Heart right ventricle (tissue), 16 donors: ENCODE measurements around the gene PTAFR. TPM values are rescaled to one million over a fixed set of nuclear protein-coding genes. Genes with fewer than 3 reads are reported as not detected.

Source experiments
- ATAC-seq, 8 donors: fragments of 200-7000 bp; cut with Tn5 transposase; one replicate each; pipeline ENCODE4 v1.9.1; 2020; ENCODE audit warnings: mild to moderate bottlenecking in 8 of 8, moderate library complexity in 8 of 8, moderate number of reproducible peaks in 1 of 8
- DNase-seq, 2 donors: peaks; one replicate each; pipeline ENCODE4 v3.0.0-alpha.2; 2020
- H3K27ac ChIP-seq, 10 donors: fragments of 200-600 bp; sonication (generic) in 2 of 10; one replicate each; pipeline versions ENCODE4 v1.5.0 to v1.8.0; 2020 to 2022; ENCODE audit warnings: mild to moderate bottlenecking in 3 of 10
- H3K27me3 ChIP-seq, 7 donors: fragments of 200-600 bp; one replicate each; pipeline ENCODE4 v1.8.0; 2021 to 2022; ENCODE audit warnings: mild to moderate bottlenecking in 2 of 7
- H3K36me3 ChIP-seq, 9 donors: fragments of 200-600 bp; sonication (generic) in 1 of 9; one replicate each; pipeline versions ENCODE4 v1.5.0 to v1.8.0; 2020 to 2022; ENCODE audit warnings: mild to moderate bottlenecking in 2 of 9
- H3K4me1 ChIP-seq, 9 donors: fragments of 200-600 bp; sonication (generic) in 1 of 9; one replicate each; pipeline versions ENCODE4 v1.5.0 to v1.8.0; 2020 to 2022; ENCODE audit warnings: mild to moderate bottlenecking in 4 of 9
- H3K4me3 ChIP-seq, 10 donors: fragments of 200-600 bp; sonication (generic) in 2 of 10; one replicate each; pipeline versions ENCODE4 v1.5.0 to v1.8.0; 2020 to 2022; ENCODE audit warnings: mild to moderate bottlenecking in 7 of 10, moderate library complexity in 2 of 10
- H3K9me3 ChIP-seq, 11 donors: fragments of 200-600 bp in 10 of 11; sonication (generic) in 2 of 11; one replicate each; pipeline versions ENCODE4 v1.5.0 to v1.8.0; 2013 to 2022; ENCODE audit warnings: mild to moderate bottlenecking in 2 of 11, control low read depth in 1 of 11, moderate library complexity in 1 of 11
- WGBS, 2 donors: extraction: QIAGEN DNeasy Blood & Tissue Kit; methylation state at CpG; one replicate each; pipeline ENCODE4 v1.1.7; 2013; ENCODE audit warnings: inconsistent platforms in 1 of 2; 5-methylcytosine and 5-hydroxymethylcytosine counted together
- intact Hi-C, 10 donors: fragments of 100-400 bp; cut with DNase I; formaldehyde crosslinking; loops; one replicate each; pipeline versions ENCODE4 v1.11.1 to v1.14.2; 2022
- polyA plus RNA-seq, 2 donors: library from polyadenylated mRNA; stranded (reverse); fragments of 200-250 nt; gene quantifications; one replicate each; pipeline ENCODE4 v1.2.3, GENCODE V29; 2013
- total RNA-seq, 10 donors: library from RNA; stranded (reverse); fragmentation: NEBNext Ultra II Directional in 3 of 10; extraction: Animal tissue kit (Norgen Biotek cat#: 25700) in 3 of 10; gene quantifications; one replicate each; pipeline versions ENCODE4 v1.2.1 to v1.2.4, GENCODE V29; 2021 to 2023
- TF ChIP-seq, protein P1 (sequence below), 9 donors: fragments of 200-600 bp; sonication (generic) in 2 of 9; IDR thresholded peaks; one replicate each; pipeline versions ENCODE4 v1.5.0 to v1.8.0; 2021 to 2022; ENCODE audit warnings: antibody characterized with exemption in 9 of 9, mild to moderate bottlenecking in 5 of 9, moderate library complexity in 1 of 9
- donor health status: Arrhythmogenic right ventricular cardiomyopathy.
- donor health status: ischemic (EF 13 %, LVEDD 7.1; RV severe dilation, severe dysfunction).
- donor health status: healthy with polysubstance abuse.
- donor health status: DM: no; HTN: yes; CAD: no.
- donor health status: DM: no; HTN: no; CAD: no.
- donor health status: ischemic (EF 25% LVEDD 6.9; RV normal size, moderate dysfunction).
- donor health status: ischemic (EF 25% LVEDD 5.7; RV mildly dilated, moderate dysfunction).
- donor health status: healthy.
- donor health status: DM: yes; HTN: yes; CAD: no.
- donor health status: Ischemic cardiomyopathy.
- donor health status: ischemic (EF 35%, LVEDD 5.7; RV mildly dilated, moderate dysfunction).
- donor health status: nonischemic (EF 11% LVEDD 7.7; RV severe dilation, severe dysfunction).
- donor health status: DM: yes; HTN: yes; CAD: no.
- donor health status: PGD.
- donor health status: ischemic (EF 29% LVEDD 5.4; RV normal size, mild dysfunction).
- donor health status: nonischemic (EF 23%, LVEDD 6.1; RV moderate dilation, normal function).

The PTAFR gene
- total and polyA plus RNA-seq, 12 donors, result 0.73 to 13.4 (median 1.4) TPM

DNA sequence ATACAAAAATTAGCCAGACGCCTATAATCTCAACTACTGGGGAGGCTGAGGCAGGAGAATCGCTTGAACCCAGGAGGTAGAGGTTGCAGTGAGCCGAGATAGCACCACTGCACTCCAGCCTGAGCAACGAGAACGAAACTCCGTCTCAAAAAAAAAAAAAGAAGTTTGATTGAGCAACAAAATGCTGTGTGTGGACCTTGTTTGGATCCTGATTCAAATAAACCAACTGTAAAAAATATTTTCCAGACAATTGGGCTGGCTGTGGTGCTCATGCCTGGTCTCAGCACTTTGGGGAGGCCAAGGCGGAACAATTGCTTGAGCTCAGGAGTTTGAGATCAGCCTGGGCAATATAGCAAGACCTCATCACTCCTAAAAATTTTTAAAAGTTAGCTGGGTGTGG is 16.8 kb downstream of the PTAFR start:
- Histone ChIP-seq H3K27ac (peak overlapping the region in 4 of 10 donors; percentile 72 to 79 (median 75)), H3K27me3 (no peaks in the 10 kb centered on the region), H3K36me3 (no peaks in the 10 kb centered on the region), H3K4me1 (peaks cover 0 to 92% (median 4%) of the 10 kb centered on the region in 9 donors), H3K4me3 (no peak overlapping the region), H3K9me3 (no peaks in the 10 kb centered on the region)
- TF ChIP-seq, protein P1, sequence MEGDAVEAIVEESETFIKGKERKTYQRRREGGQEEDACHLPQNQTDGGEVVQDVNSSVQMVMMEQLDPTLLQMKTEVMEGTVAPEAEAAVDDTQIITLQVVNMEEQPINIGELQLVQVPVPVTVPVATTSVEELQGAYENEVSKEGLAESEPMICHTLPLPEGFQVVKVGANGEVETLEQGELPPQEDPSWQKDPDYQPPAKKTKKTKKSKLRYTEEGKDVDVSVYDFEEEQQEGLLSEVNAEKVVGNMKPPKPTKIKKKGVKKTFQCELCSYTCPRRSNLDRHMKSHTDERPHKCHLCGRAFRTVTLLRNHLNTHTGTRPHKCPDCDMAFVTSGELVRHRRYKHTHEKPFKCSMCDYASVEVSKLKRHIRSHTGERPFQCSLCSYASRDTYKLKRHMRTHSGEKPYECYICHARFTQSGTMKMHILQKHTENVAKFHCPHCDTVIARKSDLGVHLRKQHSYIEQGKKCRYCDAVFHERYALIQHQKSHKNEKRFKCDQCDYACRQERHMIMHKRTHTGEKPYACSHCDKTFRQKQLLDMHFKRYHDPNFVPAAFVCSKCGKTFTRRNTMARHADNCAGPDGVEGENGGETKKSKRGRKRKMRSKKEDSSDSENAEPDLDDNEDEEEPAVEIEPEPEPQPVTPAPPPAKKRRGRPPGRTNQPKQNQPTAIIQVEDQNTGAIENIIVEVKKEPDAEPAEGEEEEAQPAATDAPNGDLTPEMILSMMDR (IDR thresholded peaks at IDR 0.05), result no peak
- ATAC-seq (no peak), DNase-seq (no peak)
- 89 to 90% methylated on average over 7 of the region's 7 CpGs for WGBS, 2 donors
- intact Hi-C loops, result no loop called here

DNA sequence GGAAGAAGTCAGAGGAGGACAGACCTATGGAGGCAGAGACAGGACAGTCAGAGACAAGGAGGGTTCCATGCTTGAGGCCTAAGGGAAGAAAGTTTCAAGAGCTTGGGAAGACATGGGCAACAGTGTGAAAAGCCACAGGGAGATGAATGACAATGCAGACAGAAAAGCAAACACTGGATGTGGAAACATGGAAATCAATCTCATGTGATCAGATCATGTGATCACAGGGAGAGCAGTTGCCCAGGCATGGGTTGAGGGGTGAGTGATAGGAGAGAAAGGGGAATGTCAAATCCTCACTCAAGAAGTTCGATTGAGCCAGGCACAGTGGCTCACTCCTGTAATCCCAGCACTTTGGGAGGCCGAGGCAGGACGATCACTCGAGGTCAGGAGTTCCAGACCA is 17.2 kb downstream of the PTAFR start:
- H3K4me3 ChIP-seq, result no peak overlapping the region
- no peaks in the 10 kb centered on the region for H3K27me3 ChIP-seq
- no peak for ATAC-seq
- TF ChIP-seq, protein P1 (IDR thresholded peaks at IDR 0.05), result no peak
- H3K9me3 ChIP-seq, result no peaks in the 10 kb centered on the region
- H3K27ac ChIP-seq, result peak overlapping the region in 2 of 10 donors; percentile 77 to 79
- intact Hi-C loops, result no loop called here
- WGBS, 2 donors, result 93 to 96% methylated on average over 4 of the region's 4 CpGs
- peaks cover 0 to 92% (median 4%) of the 10 kb centered on the region in 9 donors for H3K4me1 ChIP-seq
- no peak for DNase-seq
- no peaks in the 10 kb centered on the region for H3K36me3 ChIP-seq

DNA sequence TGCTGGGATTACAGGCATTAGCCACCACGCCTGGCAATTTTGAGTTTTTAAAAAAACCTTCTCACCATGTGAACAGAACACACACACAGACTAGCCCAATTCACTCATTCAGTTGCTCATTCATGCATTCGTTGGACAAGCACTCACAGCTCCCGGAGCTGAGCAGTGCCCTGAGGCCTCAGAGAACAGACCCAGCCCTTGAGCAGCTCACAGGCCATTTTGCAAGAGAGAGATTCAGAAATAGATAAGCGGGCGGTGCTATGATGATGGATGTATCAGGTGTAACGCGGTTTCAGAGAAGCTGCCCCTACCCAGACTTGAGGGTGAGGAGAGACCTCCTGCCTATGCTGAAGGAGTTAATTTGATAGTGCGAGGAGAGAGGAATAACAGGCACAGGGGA is 18.6 kb downstream of the PTAFR start:
- intact Hi-C loops, result no loop called here
- TF ChIP-seq, protein P1 (IDR thresholded peaks at IDR 0.05), result no peak
- no peak overlapping the region for H3K4me3 ChIP-seq
- H3K36me3 ChIP-seq, result no peaks in the 10 kb centered on the region
- no peaks in the 10 kb centered on the region for H3K27me3 ChIP-seq
- ATAC-seq, result no peak
- peak overlapping the region in 1 of 10 donors; percentile 39 for H3K27ac ChIP-seq
- peaks cover 0 to 92% (median 5%) of the 10 kb centered on the region in 9 donors for H3K4me1 ChIP-seq
- no peaks in the 10 kb centered on the region for H3K9me3 ChIP-seq
- 90 to 91% methylated on average over 8 of the region's 8 CpGs for WGBS, 2 donors
- no peak for DNase-seq

DNA sequence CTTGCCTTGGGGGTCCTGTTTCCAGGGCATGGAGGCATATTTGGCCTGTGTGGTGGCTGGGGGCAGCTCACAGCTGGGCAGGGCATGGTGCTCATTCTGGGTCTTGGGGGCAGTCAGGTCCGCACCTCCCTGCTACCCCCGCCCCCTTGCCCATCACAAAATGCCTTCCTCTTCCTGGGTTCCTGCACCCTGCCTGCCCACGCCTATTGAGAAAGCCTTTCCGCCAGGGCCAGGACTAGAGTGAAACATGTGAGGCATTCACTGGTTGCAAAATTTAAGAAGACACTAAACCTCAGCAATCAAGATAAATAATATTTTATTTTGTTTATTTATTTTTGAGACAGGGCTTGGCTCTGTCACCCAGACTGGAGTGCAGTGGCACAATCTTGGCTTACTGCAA is 19.7 kb downstream of the PTAFR start:
- TF ChIP-seq, protein P1 (IDR thresholded peaks at IDR 0.05), result no peak
- Histone ChIP-seq H3K9me3 (no peaks in the 10 kb centered on the region), H3K27ac (peak overlapping the region in 1 of 10 donors; percentile 39), H3K27me3 (no peaks in the 10 kb centered on the region), H3K4me1 (peaks cover 0 to 85% (median 5%) of the 10 kb centered on the region in 9 donors), H3K36me3 (no peaks in the 10 kb centered on the region), H3K4me3 (no peak overlapping the region)
- intact Hi-C loops, result no loop called here
- DNase-seq (no peak), ATAC-seq (peak in 2 of 8 donors; percentile 28 to 32)
- 87 to 89% methylated on average over 4 of the region's 4 CpGs for WGBS, 2 donors
